Natural killer cell (primary cell): ENCODE measurements around the gene RXFP3. TPM values are rescaled to one million over a fixed set of nuclear protein-coding genes. Genes with fewer than 3 reads are reported as not detected.

ENCODE experiments used
- ATAC-seq, 3 donors: fragments of 150-1000 bp in 2 of 3; fragments of 200-7000 bp in 1 of 3; cut with Tn5 transposase; 1 replicate in 1 of 3; 2 replicates in 2 of 3; pipeline ENCODE4 v1.10.0; 2021; ENCODE audit warnings: mild to moderate bottlenecking in 2 of 3, moderate library complexity in 2 of 3
- DNase-seq, 2 donors: peaks; one replicate each; pipeline versions ENCODE4 v3.0.0 to v3.0.0-alpha.2; 2013 to 2021; ENCODE audit warnings: mixed read lengths in 1 of 2
- H3K27ac ChIP-seq: one replicate; pipeline ENCODE4 v1.5.1; 2013; ENCODE audit warnings: mild to moderate bottlenecking, low read length
- H3K27me3 ChIP-seq: one replicate; pipeline ENCODE4 v1.6.1; 2013; ENCODE audit warnings: low read length; ENCODE audit not compliant: control insufficient read depth, insufficient read depth
- H3K36me3 ChIP-seq: one replicate; pipeline ENCODE4 v1.6.1; 2013; ENCODE audit warnings: low read length; ENCODE audit not compliant: control insufficient read depth, insufficient read depth
- H3K4me1 ChIP-seq: one replicate; pipeline ENCODE4 v1.6.1; 2013; ENCODE audit warnings: low read length; ENCODE audit not compliant: control insufficient read depth, insufficient read depth
- H3K4me3 ChIP-seq: one replicate; pipeline ENCODE4 v1.5.1; 2013; ENCODE audit warnings: low read length
- H3K9me3 ChIP-seq: one replicate; pipeline ENCODE4 v1.6.1; 2013; ENCODE audit warnings: low read length; ENCODE audit not compliant: control insufficient read depth, insufficient read depth
- H3K27ac Mint-ChIP-seq, 2 donors: one replicate each; pipeline ENCODE4 v1.8.0; 2022; ENCODE audit warnings: mild to moderate bottlenecking in 2 of 2, mixed read lengths in 2 of 2, moderate library complexity in 1 of 2
- H3K27me3 Mint-ChIP-seq, 2 donors: one replicate each; pipeline ENCODE4 v1.8.0; 2022; ENCODE audit warnings: low read depth in 2 of 2, mixed read lengths in 2 of 2
- H3K36me3 Mint-ChIP-seq: one replicate; pipeline ENCODE4 v1.8.0; 2022; ENCODE audit warnings: mixed read lengths
- H3K4me1 Mint-ChIP-seq, 2 donors: one replicate each; pipeline ENCODE4 v1.8.0; 2022; ENCODE audit warnings: mixed read lengths in 2 of 2
- H3K4me3 Mint-ChIP-seq: one replicate; pipeline ENCODE4 v1.8.0; 2022; ENCODE audit warnings: mild to moderate bottlenecking, moderate library complexity, mixed read lengths
- H3K9me3 Mint-ChIP-seq, 2 donors: one replicate each; pipeline ENCODE4 v1.8.0; 2022; ENCODE audit warnings: mixed read lengths in 2 of 2
- WGBS: methylation state at CpG from one replicate; pipeline ENCODE4 v1.1.7; 2013; ENCODE audit warnings: missing lambda C conversion rate; ENCODE audit not compliant: insufficient coverage; 5-methylcytosine and 5-hydroxymethylcytosine counted together
- intact Hi-C: fragments of 100-400 bp; cut with micrococcal nuclease; formaldehyde crosslinking; loops from one replicate; pipeline ENCODE4 v1.14.2; 2022
- total RNA-seq, 4 donors: library from RNA; stranded (reverse); fragments of 120-200 nt in 1 of 4; gene quantifications; one replicate each; pipeline versions ENCODE4 v1.2.3 to v1.2.4, GENCODE V29; 2013 to 2022
- TF ChIP-seq, protein P1 (sequence below): fragments of 200-600 bp; IDR thresholded peaks from one replicate; pipeline ENCODE4 v1.8.0; 2022; ENCODE audit warnings: antibody characterized with exemption

The RXFP3 gene
- total RNA-seq, 3 donors from 2014 or later (not counting 1 experiment from before 2014, with no cell fraction given), result not detected

DNA sequence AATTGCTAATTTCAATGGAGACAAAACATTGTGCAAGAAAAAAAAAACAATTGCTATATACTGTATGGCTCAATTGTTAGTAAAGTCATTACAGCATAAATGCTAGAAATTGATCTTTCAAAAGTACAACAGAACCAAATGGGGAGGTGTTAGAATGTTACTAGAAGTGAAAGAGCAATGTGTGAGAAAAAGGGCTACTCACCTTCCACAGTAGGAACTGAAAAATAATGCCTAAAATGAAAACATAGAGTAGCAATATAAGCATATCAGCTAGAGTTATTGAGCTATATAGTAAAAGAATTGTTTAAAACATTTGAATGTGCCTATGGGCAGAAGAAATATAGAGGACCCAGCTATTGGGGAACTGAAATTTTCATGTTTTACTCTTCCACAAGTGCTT, 10.9 kb upstream of the RXFP3 start:
- Mint-ChIP-seq H3K36me3 (no peaks in the 10 kb centered on the region), H3K27ac (no peak overlapping the region), H3K4me3 (no peak overlapping the region), H3K27me3 (peaks cover 9 to 17% of the 10 kb centered on the region in 2 donors), H3K9me3 (no peaks in the 10 kb centered on the region), H3K4me1 (no peaks in the 10 kb centered on the region)
- H3K4me1 ChIP-seq, result no peaks in the 10 kb centered on the region
- ATAC-seq (no peak), DNase-seq (no peak)
- H3K27me3 ChIP-seq, result peaks cover 3% of the 10 kb centered on the region
- intact Hi-C loops, result loop anchor here (10.0 kb wide), 1 partner anchor 1930 kb away; no protein-coding TSS in a partner anchor
- TF ChIP-seq, protein P1, sequence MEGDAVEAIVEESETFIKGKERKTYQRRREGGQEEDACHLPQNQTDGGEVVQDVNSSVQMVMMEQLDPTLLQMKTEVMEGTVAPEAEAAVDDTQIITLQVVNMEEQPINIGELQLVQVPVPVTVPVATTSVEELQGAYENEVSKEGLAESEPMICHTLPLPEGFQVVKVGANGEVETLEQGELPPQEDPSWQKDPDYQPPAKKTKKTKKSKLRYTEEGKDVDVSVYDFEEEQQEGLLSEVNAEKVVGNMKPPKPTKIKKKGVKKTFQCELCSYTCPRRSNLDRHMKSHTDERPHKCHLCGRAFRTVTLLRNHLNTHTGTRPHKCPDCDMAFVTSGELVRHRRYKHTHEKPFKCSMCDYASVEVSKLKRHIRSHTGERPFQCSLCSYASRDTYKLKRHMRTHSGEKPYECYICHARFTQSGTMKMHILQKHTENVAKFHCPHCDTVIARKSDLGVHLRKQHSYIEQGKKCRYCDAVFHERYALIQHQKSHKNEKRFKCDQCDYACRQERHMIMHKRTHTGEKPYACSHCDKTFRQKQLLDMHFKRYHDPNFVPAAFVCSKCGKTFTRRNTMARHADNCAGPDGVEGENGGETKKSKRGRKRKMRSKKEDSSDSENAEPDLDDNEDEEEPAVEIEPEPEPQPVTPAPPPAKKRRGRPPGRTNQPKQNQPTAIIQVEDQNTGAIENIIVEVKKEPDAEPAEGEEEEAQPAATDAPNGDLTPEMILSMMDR, result no peak
- H3K36me3 ChIP-seq, result no peaks in the 10 kb centered on the region
- H3K27ac ChIP-seq, result no peak overlapping the region
- H3K9me3 ChIP-seq, result no peaks in the 10 kb centered on the region
- no peak overlapping the region for H3K4me3 ChIP-seq

DNA sequence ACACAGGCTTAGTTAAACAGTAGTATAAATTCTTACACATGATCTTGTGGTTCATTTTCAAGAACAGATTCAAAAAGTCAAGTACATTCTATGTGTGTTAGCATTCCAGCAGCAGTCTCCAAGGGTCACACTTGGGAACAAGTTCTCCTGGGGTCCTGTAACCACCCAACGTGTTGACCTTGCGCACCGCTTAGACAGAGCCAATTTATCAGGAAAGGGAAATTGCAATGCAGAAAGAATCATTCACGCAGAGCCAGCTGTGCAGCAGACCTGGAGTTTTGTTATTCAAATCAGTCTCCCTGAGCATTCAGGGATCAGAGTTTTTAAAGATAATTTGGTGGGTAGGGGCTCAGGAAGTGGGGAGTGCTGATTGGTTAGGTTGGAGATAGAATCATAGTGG, 8.5 kb upstream of the RXFP3 start:
- Mint-ChIP-seq H3K27ac (no peak overlapping the region), H3K4me1 (no peaks in the 10 kb centered on the region)

DNA sequence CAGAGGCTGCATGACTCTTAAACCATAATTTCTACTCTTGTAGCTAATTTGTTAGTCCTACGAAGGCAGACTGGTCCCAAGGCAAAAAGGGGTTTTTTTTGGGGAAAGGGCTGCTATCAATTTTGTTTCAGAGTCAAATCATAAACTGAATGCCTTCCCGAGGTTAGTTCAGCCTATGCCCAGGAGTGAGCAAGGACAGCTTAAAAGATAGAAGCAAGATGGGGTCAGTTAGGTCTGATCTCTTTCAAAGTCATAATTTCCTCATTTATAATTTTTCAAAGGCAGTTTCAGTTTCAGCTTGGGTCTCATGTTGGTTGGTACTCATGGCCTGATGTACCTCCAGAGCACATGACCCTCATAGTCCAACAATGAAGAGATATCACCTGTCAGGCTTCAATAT, 7.9 kb upstream of the RXFP3 start:
- no peaks in the 10 kb centered on the region for H3K36me3 Mint-ChIP-seq
- intact Hi-C loops, result loop anchor here (10.0 kb wide), 1 partner anchor 1933 kb away; no protein-coding TSS in a partner anchor
- H3K27me3 Mint-ChIP-seq, result peaks cover 19 to 21% of the 10 kb centered on the region in 2 donors
- no peaks in the 10 kb centered on the region for H3K27me3 ChIP-seq
- 86% methylated on average over 2 of the region's 2 CpGs for WGBS
- H3K4me3 ChIP-seq, result no peak overlapping the region
- H3K27ac ChIP-seq, result no peak overlapping the region
- no peaks in the 10 kb centered on the region for H3K9me3 ChIP-seq
- no peak overlapping the region for H3K27ac Mint-ChIP-seq
- no peaks in the 10 kb centered on the region for H3K36me3 ChIP-seq
- no peaks in the 10 kb centered on the region for H3K4me1 Mint-ChIP-seq
- no peaks in the 10 kb centered on the region for H3K9me3 Mint-ChIP-seq
- ATAC-seq, result no peak
- H3K4me3 Mint-ChIP-seq, result no peak overlapping the region
- no peak for DNase-seq
- TF ChIP-seq, protein P1, result no peak
- no peaks in the 10 kb centered on the region for H3K4me1 ChIP-seq

More for the DNA sequence above, 8.5 kb upstream of the RXFP3 start:
- H3K4me3 Mint-ChIP-seq, result no peak overlapping the region
- intact Hi-C loops, result loop anchor here (10.0 kb wide), 1 partner anchor 1933 kb away; no protein-coding TSS in a partner anchor
- H3K4me3 ChIP-seq, result no peak overlapping the region
- no peaks in the 10 kb centered on the region for H3K27me3 ChIP-seq
- no peak for ATAC-seq
- no peaks in the 10 kb centered on the region for H3K36me3 ChIP-seq
- H3K27me3 Mint-ChIP-seq, result peaks cover 21 to 22% of the 10 kb centered on the region in 2 donors
- H3K9me3 Mint-ChIP-seq, result no peaks in the 10 kb centered on the region
- no peaks in the 10 kb centered on the region for H3K4me1 ChIP-seq
- DNase-seq, result no peak
- no peaks in the 10 kb centered on the region for H3K9me3 ChIP-seq
- TF ChIP-seq, protein P1, result no peak
- WGBS, result 79% methylated on average over 4 of the region's 4 CpGs
- H3K27ac ChIP-seq, result no peak overlapping the region
- no peaks in the 10 kb centered on the region for H3K36me3 Mint-ChIP-seq
